ENCODE measurements around the gene SLFN11.
"Not testable (repeated sequence)": the region's sequence is repeated elsewhere in the genome, so short reads cannot be mapped to it uniquely, and the experiment has no call there.

The SLFN11 gene, protein sequence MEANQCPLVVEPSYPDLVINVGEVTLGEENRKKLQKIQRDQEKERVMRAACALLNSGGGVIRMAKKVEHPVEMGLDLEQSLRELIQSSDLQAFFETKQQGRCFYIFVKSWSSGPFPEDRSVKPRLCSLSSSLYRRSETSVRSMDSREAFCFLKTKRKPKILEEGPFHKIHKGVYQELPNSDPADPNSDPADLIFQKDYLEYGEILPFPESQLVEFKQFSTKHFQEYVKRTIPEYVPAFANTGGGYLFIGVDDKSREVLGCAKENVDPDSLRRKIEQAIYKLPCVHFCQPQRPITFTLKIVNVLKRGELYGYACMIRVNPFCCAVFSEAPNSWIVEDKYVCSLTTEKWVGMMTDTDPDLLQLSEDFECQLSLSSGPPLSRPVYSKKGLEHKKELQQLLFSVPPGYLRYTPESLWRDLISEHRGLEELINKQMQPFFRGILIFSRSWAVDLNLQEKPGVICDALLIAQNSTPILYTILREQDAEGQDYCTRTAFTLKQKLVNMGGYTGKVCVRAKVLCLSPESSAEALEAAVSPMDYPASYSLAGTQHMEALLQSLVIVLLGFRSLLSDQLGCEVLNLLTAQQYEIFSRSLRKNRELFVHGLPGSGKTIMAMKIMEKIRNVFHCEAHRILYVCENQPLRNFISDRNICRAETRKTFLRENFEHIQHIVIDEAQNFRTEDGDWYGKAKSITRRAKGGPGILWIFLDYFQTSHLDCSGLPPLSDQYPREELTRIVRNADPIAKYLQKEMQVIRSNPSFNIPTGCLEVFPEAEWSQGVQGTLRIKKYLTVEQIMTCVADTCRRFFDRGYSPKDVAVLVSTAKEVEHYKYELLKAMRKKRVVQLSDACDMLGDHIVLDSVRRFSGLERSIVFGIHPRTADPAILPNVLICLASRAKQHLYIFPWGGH

DNA sequence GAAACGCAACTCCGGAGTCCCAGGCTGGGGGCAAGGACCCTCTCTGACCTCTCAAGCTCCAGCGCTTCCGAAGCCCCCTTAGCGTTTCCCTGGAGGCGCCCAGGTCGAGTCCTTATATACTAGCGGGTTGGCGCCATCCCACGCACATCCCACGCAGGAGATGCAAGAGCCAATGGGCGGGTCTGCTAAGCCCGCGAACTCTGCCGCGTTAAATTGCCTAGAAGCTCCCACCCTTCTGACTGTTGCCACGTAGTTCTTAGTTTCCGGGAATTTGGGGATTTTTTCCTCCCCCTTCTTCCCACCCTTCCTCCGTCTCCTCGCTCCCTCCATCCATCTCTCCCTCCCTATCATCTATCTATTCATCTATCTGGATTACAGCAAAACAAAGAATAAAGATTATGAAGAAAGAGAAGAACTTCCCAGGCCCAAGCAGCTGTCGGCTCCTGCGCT lies at the start of gene SLFN11:
SLFN11 (minus strand) TSS at position 88 of the 450 bp plus-strand sequence. CDS start 9,814 bp downstream, outside the sequence.
- DNase-seq (ENCODE audit: low read depth in 2 of 2) = peak; percentile 93

DNA sequence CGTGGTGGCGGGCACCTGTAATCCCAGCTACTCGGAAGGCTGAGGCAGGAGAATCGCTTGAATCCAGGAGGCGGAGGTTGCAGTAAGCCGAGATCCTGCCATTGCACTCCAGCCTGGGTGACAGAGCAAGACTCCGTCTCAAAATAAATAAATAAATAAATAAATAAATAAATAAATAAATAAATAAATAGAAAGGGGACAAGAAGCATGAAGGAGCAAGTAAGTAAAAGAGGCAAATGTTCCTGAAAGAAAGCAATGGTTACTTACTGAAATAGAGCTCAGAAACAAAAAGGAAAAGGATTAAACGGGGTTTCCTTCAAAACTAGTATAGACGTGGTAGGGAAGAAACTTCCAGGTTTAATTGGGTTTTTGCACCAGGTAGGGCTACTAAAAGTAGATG lies 47.6 kb upstream of the SLFN11 start:
- DNase-seq (ENCODE audit: low read depth in 2 of 2) = not testable (repeated sequence)

DNA sequence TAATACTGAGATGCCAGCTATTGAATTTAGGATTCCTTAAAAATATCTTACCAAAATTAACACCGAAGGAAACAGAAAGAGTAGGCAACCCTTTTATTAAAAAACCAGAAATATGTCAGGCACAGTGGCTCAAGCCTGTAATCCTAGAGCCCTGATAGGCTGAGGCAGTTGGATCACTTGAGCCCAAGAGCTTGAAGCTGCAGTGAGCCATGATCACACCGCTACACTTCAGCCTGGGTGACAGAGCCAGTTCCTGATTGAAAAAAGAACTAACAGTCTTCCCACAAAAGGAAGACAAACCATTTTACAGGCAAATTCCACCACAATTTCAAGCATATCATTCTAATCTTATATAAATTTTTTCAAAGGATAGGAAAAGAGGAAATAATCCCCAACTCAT lies 43.2 kb upstream of the SLFN11 start:
- DNase-seq (ENCODE audit: low read depth in 2 of 2) = no peak

DNA sequence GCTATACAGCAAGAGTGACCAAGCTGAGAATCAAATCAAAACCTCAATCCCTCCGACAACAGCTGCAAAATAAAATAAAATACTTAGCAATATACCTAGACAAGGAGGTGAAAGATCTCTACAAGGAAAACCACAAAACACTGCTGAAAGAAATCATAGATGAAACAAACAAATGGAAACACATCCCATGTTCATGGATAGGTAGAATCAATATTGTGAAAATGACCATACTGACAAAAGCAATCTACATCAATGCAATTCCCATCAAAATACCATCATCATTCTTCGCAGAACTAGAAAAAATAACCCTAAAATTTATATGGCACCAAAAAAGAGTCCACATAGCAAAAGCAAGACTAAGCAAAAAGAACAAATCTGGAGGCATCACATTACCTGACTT lies 41.3 kb upstream of the SLFN11 start:
- not testable (repeated sequence) for DNase-seq (ENCODE audit: low read depth in 2 of 2)

DNA sequence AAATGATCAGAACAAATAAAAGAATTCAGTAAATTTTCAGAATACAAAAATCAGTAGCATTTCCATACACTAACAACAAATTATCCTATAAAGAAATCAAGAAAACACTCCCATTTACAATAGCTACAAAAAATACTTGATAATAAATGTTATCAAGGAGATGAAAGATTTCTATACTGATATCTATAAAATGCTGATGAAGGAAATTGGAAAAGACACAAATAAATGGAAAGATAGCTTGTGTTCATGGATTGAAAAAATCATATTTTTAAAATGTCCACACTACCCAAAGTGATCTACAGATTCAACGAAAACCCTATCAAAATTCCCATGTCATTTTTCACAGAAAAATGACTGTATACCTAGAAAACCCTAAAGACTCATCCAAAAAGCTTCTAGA lies 40.8 kb upstream of the SLFN11 start:
- no peak for DNase-seq (ENCODE audit: low read depth in 2 of 2)

DNA sequence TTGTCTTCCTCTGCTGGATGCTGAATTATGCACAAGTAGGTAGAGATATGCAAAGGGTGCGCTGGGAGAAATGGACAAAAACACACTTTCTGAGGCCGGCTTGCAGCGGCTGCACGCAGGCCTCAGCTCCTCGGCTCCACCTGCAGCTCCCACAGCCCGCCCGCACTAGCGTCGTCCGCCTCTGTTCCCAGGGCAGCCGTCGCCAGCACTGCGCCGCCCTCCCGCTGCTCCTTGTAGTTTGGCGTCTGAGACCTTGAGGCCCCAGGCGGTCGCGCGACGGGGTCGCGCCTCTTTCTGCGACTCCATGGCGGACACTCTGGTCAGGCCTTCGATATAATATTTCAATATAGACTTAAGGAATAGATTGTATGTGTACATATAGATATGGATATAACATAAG lies 34.1 kb upstream of the SLFN11 start:
- DNase-seq (ENCODE audit: low read depth in 2 of 2) = no peak

DNA sequence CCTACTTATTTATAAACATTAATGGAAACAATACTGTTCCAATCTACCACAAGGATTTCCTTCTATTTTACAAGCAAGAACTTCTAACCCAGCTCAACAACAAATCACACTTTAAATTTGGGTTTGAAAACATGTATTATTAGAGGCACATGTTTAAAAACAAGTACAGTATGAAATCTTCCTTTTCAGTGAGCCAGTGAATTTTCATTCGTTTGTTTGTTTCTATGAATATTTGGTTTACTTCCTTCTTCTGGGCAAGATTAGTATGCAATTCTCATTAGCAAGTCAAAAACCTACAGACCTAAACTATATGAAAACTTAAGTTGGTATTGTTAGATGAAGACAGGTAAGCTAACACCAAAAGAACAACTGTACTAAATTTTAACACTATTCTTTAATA lies 33.1 kb upstream of the SLFN11 start:
- DNase-seq (ENCODE audit: low read depth in 2 of 2) = no peak

DNA sequence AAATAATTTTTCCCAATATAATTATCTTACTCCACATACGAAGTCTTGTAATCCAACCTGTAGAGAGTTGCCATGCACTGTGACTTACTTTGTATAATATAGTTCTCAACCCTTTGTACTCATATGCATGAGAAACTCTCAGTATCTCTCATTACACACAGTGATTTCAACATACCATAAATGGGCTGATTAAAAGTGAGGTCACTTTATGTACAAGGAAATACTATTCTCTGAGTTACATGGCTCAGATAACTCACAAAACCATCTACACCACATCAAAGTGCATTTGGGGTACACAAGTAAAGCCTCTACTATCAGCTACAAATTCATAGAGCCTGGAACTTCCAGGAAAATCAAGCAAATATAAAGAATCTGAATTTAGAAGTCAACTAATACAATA lies 30.9 kb upstream of the SLFN11 start:
- no peak for DNase-seq (ENCODE audit: low read depth in 2 of 2)

DNA sequence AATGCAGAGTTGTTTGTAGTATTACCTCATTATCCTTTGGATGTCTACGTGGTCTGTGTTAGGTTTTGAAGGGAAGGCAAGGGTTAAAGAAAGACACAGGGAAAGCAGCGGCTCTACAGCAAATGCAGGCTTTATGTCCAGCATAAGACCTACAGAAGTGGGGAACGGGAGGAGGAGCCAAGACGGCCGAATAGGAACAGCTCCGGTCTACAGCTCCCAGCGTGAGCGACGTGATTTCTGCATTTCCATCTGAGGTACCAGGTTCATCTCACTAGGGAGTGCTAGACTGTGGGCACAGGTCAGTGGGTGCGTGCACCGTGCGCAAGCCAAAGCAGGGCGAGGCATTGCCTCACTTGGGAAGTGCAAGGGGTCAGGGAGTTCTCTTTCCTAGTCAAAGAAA lies 20.4 kb upstream of the SLFN11 start:
- not testable (repeated sequence) for DNase-seq (ENCODE audit: low read depth in 2 of 2)

DNA sequence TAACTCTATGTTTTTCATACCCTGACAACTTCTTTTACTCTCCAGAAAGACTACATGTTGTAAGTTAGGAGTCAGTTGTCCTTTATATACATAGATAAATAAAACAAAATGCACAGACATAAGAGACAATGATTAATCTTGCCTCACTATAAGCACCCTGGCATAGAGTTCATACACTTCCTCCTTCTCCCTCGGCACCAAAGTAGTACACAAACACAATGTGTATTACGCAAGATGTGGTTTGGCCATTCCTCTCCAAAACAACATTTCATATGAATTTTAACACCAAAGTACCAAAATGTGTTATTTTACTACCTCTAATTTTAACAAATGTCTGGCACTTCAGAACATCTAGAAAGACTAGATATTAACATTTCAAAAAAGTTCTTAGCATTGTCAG lies 17.2 kb upstream of the SLFN11 start:
- no peak for DNase-seq (ENCODE audit: low read depth in 2 of 2)

DNA sequence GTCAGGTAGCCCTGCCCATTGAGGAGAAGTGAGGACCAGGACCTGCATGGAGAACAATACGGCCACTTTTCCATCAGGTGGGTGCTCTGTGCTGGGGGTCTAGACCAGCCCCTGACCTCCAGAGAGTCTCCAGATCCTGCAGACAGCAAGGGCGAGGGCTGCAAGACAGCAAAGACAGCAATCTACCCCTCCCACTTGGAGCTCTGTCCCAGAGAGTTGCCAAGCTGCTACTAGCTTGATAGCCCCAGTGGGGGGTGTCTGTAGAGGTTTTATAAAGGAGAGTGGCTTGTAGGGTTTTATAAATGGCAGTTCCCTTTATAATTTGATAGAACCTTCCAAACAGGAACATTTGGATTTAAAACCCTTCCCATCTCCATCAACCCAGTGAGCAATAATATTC lies 16.7 kb upstream of the SLFN11 start:
- DNase-seq (ENCODE audit: low read depth in 2 of 2) = no peak

DNA sequence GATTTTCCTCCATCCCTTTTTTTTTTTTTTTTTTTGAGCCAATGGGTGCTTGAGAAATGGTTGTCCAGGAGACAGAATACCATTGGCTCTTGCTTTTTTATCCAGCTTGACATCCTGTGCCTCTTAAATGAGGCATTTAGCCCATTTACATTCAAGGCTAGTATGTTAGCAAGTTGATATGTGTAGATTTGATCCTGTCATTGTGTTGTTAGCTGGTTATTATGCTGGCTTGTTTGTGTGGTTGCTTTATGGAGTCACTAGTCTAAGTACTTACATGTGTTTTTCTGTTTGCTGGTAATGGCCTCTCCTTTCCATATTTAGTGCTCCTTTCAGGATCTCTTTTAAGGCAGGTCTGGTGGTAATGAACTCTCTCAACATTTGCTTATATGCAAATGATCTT lies 14.1 kb upstream of the SLFN11 start:
- DNase-seq (ENCODE audit: low read depth in 2 of 2) = no peak

DNA sequence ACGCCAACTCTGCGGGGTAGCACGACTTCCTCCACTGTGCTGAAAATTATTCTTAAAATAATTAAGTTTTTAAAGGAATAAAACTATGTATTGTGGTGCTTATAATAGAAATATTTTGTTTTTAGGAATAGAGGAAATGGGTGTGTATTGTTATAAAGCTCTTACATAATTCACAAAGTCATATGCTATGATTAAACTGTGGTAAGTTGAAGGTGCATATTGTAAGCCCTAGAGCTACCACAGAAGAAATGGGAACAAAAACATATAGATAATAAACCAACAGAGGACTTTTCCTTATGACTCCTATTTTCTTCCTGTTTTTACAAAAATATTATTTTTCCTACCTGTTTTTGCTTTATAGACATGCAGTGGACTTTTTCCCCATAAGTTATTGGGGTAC lies 4.3 kb upstream of the SLFN11 start:
- no peak for DNase-seq (ENCODE audit: low read depth in 2 of 2)

DNA sequence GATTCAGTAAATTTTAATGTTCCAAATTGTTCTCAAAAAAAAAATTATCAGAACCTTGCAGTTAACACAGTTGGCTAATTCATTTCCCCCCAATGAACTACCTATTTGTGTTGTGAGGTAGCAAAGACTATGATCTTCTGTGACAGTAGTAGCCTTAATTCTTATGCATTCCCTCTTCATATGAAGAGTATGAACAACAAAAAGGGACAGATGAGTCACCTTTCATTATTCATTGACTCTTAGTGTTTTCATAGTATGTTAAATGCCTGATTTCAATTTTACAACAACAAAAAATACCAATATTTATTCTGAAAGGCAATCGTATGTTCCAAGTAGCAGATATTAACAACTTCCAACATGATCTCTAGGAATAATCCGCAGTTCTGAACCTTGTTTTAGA lies 3.6 kb upstream of the SLFN11 start:
- DNase-seq (ENCODE audit: low read depth in 2 of 2) = no peak

DNA sequence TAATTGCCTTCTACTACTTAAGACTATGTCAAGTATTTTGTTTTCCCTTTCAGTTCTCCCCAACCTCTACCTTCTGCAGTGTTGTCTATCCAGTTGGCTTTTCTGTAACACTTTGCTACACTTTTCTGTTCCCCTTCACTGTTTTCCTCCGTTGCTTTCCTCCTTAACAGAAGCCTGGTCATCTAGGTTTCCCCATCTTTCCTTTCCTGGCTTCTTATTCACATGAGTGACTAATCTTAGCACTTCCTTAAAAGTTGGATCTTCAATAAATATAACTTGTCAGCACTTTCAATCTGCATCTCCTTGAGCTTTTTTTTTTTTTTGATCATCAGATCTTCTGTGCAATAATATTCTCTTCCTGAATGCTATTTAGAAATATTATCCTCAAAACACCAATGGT lies 2.8 kb upstream of the SLFN11 start:
- DNase-seq (ENCODE audit: low read depth in 2 of 2) = peak; percentile 15 to 21

DNA sequence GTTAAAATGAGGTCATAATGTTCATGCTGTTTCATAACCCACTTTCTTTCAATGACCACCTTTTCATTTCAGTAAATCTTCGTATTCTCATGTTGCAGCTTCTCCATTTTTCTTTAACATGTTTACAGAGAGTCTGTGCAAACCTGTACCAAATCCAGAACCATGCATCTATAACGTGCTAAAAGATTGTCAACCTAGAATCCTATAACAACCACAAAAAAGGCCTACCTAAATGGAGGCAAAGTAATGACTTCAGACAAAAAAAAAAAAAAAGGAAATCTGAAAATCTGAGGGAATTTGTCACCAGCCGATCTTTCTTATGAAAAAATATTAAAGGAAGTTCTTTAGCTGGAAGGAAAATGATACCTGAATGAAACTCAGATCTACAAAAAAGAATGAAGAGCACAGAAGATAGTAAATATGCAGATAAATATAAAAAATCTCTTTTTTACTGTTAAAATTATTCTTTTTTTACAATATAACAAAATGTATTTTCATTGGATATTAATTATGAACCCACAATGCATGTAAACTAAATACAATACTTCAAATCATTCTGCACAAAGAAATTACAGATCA lies 1.4 kb upstream of the SLFN11 start:
- peak in 1 of 2 experiments; percentile 9 for DNase-seq (ENCODE audit: low read depth in 2 of 2)

DNA sequence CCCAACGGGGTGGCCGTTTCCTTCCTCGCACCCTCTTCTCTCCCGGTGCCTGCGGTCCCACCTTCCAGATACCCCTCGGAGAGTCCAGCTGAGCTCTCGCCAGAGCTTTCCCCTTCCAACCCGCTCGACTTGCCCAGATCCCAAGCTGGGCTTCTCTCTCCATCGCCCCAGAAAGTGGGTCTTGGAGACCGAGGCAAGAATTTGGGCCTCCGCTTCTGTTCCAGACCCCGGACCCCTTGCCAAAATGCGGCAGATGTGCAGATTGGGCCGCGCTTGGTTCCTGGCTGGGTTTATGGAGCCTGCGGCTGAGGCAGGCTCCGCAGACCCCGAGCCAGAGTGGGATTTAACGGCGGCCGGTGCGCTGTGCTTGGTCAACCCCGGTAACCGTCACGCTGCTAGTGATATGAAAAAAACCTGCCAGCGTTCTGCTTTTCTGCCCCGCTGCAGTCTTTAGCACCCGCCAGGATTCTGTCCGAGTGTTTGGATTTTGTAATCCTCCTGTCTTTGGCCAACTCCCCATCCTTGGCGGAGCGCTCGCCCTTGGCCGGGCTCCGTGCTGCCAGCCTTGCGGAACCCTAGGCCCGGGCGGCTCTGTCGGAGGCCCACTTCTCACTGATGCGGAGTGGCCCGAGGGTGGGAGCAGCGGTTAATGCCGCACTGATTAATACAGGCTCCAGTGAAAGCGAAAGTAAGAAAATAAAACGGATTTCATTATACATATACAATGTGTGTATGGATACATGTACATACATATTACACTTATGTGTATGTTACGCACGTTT lies 754 bp upstream of the SLFN11 start:
- peak; percentile 15 to 20 for DNase-seq (ENCODE audit: low read depth in 2 of 2)

DNA sequence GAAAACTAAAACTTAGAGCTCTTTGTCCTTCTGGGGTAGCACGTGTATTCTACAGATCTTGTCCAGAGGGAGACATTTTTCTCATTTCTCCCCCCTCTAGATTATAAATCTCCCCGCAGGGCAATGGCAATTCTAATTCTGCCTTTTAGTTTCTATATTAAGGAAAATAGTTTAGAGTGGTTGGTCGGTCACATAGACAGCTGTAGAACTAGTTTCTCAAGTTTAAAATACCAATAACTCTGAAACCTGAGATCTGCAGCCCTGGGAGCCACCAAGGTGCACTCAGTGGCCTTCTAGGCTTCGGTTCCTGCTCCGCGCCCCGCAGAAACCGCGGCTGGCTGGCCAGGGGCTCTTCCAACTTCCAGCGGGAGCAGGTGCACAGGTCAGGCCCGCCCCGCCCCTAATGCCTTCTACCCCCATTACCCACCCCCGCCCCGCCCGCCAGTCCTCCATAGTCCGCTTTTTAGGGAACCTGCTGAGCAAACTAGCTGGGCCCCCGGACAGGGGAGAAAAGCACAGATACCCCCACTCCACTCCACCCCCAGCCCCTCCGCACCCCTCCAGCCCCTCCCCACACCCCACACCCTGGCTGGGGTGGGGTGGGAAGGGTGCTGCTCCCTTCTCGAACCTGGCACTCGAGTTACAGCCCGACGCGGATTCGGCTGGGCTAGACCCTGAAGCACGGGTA lies 431 bp downstream of the SLFN11 start:
- DNase-seq (ENCODE audit: low read depth in 2 of 2) = no peak

DNA sequence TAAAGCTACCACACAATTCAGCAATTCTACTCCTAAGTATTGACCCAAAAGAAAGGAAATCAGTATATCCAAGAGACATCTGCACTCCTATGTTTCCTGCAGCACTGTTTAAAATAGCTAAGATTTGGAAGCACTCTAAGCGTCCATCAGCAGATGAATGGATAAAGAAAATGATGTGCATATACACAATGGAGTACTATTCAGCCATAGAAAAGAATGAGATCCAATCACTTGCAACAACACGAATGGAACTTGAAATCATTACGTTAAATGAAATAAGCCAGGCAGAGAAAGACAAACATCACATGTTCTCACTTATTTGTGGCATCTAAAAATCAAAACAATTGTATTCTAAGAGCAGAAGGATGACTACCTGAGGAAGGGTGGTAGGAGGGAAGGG lies 1.5 kb downstream of the SLFN11 start:
- DNase-seq (ENCODE audit: low read depth in 2 of 2) = no peak

DNA sequence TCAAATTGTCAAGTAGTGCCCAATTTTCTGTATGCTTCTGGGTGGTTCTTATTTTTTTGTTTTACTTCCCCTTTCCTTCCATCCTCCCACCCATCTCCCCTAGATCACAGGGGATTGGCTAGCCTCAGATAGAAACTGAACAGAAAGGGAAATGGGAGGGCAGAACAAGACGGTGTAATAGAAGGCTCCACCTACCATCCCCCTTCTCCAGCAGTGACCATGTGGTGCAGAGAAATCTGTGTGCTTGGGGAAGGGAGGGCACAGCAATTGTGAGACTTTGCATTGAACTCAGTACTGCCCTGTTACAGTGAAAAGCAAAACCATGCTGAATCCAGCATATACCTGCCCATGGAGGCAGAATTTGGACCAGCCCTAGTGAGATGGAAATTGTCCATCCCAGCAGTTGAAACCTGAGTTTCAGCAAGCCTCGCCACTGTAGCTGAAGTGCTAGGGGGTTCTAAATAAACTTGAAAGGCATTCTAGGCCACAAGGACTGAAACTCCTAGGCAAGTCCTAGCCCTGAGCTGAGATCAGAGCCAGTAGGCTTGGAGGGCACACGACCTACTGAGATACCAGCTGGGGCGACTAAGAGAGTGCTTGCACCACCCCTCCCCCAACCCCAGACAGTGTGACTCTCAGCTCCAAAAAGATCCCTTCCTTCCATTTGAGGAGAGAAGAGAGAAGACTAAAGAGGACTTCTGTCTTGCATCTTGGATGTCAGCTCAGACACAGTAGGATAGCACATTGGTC lies 5.2 kb downstream of the SLFN11 start:
- DNase-seq (ENCODE audit: low read depth in 2 of 2) = no peak
